Measurements from ENCODE around the gene NOX5. TPM values are rescaled to one million over a fixed set of nuclear protein-coding genes. Genes with fewer than 3 reads are reported as not detected.

NOX5 gene
- total RNA-seq, 1 donor from 2014 or later, result 0.06 TPM

DNA sequence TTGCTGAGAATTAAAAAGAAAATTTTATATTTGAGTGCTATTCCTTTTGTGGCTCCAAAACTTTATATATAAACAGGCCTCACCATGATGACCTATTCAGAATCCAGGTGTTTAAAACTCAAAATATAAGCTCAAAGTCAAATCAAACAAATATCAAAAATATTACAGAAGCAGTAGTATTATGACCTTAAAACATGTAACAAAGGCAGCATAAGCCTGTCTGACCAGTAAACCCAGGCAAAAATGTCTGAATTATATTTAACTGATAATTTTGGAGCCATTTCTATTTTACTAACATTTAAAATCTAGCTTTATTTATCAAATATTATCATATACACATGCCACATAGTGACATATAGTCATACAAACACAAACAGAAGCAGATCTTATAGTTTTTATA is 6.4 kb upstream of the NOX5 start:
- no peak for DNase-seq (ENCODE audit: low read depth)
- H3K4me3 ChIP-seq (ENCODE audit: low read depth, low read length), result no peak overlapping the region
- TF ChIP-seq CTCF (conservative IDR thresholded peaks at IDR 0.05; ENCODE audit: low read depth, low read length), result no peak

GRCh38 chr15:69009341-69009740 is 5.2 kb upstream of the NOX5 start:
- no peak overlapping the region for H3K4me3 ChIP-seq (ENCODE audit: low read depth, low read length)
- no peak for DNase-seq (ENCODE audit: low read depth)
- no peak for TF ChIP-seq CTCF (conservative IDR thresholded peaks at IDR 0.05; ENCODE audit: low read depth, low read length)

DNA sequence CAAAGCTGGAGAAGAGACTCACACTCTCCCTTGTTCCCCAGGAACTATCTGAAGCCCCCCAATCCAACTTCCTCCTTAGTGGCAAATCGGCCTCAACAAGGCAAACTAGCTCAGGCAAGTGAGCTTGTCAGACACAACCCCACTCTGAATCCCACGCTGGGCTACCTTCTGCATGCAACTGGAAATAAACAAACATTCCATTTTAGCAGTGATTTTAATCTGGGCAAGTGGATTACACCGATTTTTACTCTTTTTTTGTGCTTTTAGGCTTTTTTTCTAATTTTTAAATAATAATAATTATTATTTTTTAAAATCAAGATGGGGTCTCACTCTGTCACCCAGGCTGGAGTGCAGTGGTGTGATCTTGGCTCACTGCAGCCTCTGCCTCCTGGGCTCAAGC is 2.9 kb upstream of the NOX5 start:
- TF ChIP-seq CTCF (conservative IDR thresholded peaks at IDR 0.05; ENCODE audit: low read depth, low read length), result no peak
- DNase-seq (ENCODE audit: low read depth), result no peak
- no peak overlapping the region for H3K4me3 ChIP-seq (ENCODE audit: low read depth, low read length)

DNA sequence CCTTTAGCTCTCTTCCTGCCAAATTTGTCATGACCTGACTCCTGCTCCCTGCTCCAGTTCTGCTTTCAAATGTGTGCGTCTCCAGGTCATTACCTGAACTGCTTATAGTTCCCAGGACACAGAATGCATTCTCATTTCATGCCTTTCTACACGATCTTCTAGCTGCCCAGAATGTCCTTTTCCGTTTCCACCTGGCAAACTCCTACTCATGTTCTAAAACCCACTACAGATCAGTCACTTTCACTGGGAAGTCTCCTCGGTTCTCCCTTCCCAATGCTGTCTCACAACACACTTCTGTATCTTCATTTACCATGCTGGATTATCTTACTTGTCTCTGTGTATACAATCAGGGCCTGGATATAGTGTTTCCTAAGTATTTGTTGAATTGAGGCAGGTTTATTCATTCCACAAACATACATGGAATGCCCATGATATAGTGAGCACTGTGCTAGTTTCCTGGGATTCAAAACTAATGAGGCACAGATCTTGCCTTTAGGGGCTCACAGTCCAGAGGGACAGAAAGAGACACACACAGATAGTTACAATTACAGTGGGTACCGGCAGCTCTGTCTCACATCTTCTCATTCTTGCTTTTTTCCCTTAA is 1.6 kb upstream of the NOX5 start:
- no peak for DNase-seq (ENCODE audit: low read depth)
- no peak for TF ChIP-seq CTCF (conservative IDR thresholded peaks at IDR 0.05; ENCODE audit: low read depth, low read length)
- H3K4me3 ChIP-seq (ENCODE audit: low read depth, low read length), result no peak overlapping the region

DNA sequence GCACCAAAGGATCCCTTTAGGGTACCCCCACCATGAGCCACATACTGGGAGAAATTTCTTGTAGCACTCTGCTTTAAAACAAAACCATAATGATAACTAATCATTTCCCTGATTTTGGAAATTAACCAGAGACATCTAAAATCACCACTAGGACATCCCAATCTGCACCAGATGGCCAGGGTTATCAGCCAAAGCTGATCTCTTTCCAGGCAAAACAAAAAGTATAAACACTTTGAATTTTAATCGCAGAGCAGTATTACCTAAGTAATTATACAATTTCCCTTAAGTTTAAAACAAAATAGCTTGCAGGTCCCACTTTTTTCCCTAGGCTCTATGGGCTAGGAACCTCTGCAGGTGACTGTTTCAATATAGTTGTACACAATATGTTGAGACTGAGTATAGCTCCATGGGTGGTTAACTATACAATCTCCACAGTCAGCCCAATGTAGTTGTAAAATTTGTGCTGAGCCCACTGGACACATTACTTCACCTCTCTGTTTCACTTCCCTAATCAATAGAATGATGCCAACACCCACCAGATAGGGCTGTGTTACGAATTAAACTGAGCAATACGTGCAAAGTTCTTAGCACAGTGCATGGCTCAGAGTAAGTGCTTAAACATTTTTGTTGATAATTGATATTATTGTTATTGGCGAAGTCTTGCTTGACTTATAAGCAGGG is 629 bp upstream of the NOX5 start:
- H3K4me3 ChIP-seq (ENCODE audit: low read depth, low read length), result no peak overlapping the region
- no peak for TF ChIP-seq CTCF (conservative IDR thresholded peaks at IDR 0.05; ENCODE audit: low read depth, low read length)

GRCh38 chr15:69015591-69015990 is 1.1 kb downstream of the NOX5 start:
- no peak for TF ChIP-seq CTCF (conservative IDR thresholded peaks at IDR 0.05; ENCODE audit: low read depth, low read length)
- no peak for DNase-seq (ENCODE audit: low read depth)
- no peak overlapping the region for H3K4me3 ChIP-seq (ENCODE audit: low read depth, low read length)

More for the DNA sequence above, 629 bp upstream of the NOX5 start:
- DNase-seq (ENCODE audit: low read depth), result no peak
